Suprapubic skin (tissue), 4 donors: ENCODE data around the gene TSR1. TPM values are rescaled to one million over a fixed set of nuclear protein-coding genes. Genes with fewer than 3 reads are reported as not detected.

Experiments
- DNase-seq, 2 donors: peaks; one replicate each; pipeline ENCODE4 v3.0.0-alpha.2; 2019; ENCODE audit warnings: low spot score in 2 of 2
- H3K27ac ChIP-seq: fragments of 200-600 bp; sonication (generic); one replicate; pipeline ENCODE4 v1.5.1; 2019
- H3K27me3 ChIP-seq: fragments of 200-600 bp; sonication (generic); one replicate; pipeline ENCODE4 v1.5.1; 2019
- H3K36me3 ChIP-seq: fragments of 200-600 bp; sonication (generic); one replicate; pipeline ENCODE4 v1.5.1; 2019
- H3K4me1 ChIP-seq: fragments of 200-600 bp; sonication (generic); one replicate; pipeline ENCODE4 v1.5.1; 2019
- H3K4me3 ChIP-seq: fragments of 200-600 bp; sonication (generic); one replicate; pipeline ENCODE4 v1.5.1; 2019; ENCODE audit warnings: mild to moderate bottlenecking
- H3K9me3 ChIP-seq: fragments of 200-600 bp; sonication (generic); one replicate; pipeline ENCODE4 v1.5.1; 2019
- CTCF ChIP-seq, 2 donors: fragments of 200-600 bp in 1 of 2; fragments of 450-650 bp in 1 of 2; sonication (generic) in 1 of 2; IDR thresholded peaks; one replicate each; pipeline ENCODE4 v1.5.1; 2016 to 2019; ENCODE audit warnings: antibody characterized with exemption in 2 of 2, mild to moderate bottlenecking in 1 of 2, moderate library complexity in 1 of 2
- EP300 ChIP-seq: sonication (generic); formaldehyde crosslinking; IDR thresholded peaks from one replicate; pipeline ENCODE4 v1.6.1; 2017; ENCODE audit warnings: antibody characterized with exemption
- POLR2A ChIP-seq, 2 donors: fragments of 450-650 bp; IDR thresholded peaks; one replicate each; pipeline ENCODE4 v1.6.1; 2017; ENCODE audit warnings: antibody characterized with exemption in 2 of 2, mild to moderate bottlenecking in 2 of 2, moderate library complexity in 2 of 2
- POLR2AphosphoS5 ChIP-seq, 3 donors: sonication (generic); formaldehyde crosslinking; IDR thresholded peaks; one replicate each; pipeline ENCODE4 v1.6.1; 2017; ENCODE audit warnings: antibody characterized with exemption in 3 of 3
- WGBS: methylation state at CpG from one replicate; pipeline ENCODE4 v1.1.5; 2018; 5-methylcytosine and 5-hydroxymethylcytosine counted together
- total RNA-seq, 4 donors: library from RNA; depleted of rRNA; stranded (reverse); fragments of >200 nt; gene quantifications; one replicate each; pipeline ENCODE4 v1.1.0, GENCODE V29; 2016

TSR1 gene
- total RNA-seq, 4 donors from 2014 or later = 44.3 to 68.6 (median 59.3) TPM

- Histone ChIP-seq H3K4me3 (no peak overlapping the region), H3K27me3 (no peaks in the 10 kb centered on the region), H3K9me3 (no peaks in the 10 kb centered on the region), H3K4me1 (peaks cover 20% of the 10 kb centered on the region), H3K27ac (no peak overlapping the region), H3K36me3 (peaks cover 50% of the 10 kb centered on the region)
- 77% methylated on average over 8 of the region's 8 CpGs for WGBS
- DNase-seq = no peak
- no peak for TF ChIP-seq POLR2A (IDR thresholded peaks at IDR 0.05)
- TF ChIP-seq EP300 = no peak
- no peak for TF ChIP-seq CTCF (IDR thresholded peaks at IDR 0.05)
- no peak for TF ChIP-seq POLR2AphosphoS5 (IDR thresholded peaks at IDR 0.05)
Observed at GRCh38 chr17:2368359-2368758, 32.1 kb upstream of the TSR1 start.

DNA sequence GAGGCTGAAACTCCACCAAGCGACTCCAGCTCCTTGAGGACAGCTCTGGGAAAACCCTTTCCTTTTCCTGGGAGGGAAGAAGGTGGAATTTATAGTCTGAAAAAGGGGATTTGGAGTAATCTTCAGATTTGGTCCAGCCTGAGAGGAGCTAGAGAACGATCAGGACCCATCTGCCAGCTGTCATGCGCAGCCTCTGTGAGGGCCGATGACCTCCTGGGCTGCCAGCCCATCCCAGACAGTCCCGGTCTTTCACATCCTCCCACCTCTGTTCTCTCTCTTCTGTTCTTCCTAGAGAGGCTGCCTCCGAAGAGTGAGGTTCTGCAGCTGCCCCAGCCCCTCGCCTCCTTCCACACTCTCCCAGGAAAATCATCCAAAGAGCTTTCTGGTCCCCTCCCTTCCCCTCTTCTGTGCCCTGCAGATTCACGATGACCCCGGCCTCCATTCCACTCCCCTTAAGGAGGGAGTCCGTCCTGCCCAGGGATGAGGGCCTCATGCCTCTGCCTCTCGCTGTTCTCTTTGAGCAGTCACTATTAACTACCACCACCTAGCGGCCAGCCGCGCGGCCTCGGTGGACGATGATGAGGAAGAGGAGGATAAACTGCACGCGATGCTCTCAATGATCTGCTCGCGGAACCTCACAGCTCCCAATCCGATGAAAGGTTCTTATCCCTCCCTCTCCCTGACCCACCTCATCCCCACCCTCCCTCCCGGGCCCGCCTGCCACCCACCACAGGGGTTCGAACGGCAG, 30.7 kb upstream of the TSR1 start:
- Histone ChIP-seq H3K4me1 (peaks cover 20% of the 10 kb centered on the region), H3K27ac (no peak overlapping the region), H3K36me3 (peaks cover 38% of the 10 kb centered on the region), H3K9me3 (no peaks in the 10 kb centered on the region), H3K27me3 (no peaks in the 10 kb centered on the region), H3K4me3 (no peak overlapping the region)
- no peak for TF ChIP-seq POLR2A (IDR thresholded peaks at IDR 0.05)
- 92% methylated on average over 26 of the region's 26 CpGs for WGBS
- DNase-seq = no peak

DNA sequence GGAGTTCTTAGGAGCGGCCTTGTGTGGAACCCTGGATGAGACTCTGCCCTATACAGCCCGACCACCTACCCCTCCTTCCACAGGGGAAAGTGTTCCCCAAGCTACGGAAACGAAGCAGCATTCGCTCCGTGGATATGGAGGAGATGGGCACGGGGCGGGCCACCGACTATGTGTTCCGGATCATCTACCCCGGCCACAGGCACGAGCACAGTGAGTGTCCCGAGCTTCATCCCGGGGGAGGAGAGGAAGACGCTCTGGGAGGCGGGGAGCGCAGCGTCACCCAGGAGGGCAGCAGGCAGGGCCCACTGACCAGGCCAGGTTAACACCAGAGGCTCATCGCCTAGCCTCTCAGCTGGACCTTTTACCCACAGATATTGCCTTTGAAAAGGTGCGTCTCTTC, 28.9 kb upstream of the TSR1 start:
- DNase-seq = no peak
- Histone ChIP-seq H3K4me3 (no peak overlapping the region), H3K9me3 (no peaks in the 10 kb centered on the region), H3K27ac (no peak overlapping the region), H3K4me1 (peaks cover 20% of the 10 kb centered on the region), H3K36me3 (peaks cover 28% of the 10 kb centered on the region), H3K27me3 (no peaks in the 10 kb centered on the region)
- WGBS = 96% methylated on average over 16 of the region's 20 CpGs
- TF ChIP-seq EP300 = no peak
- no peak for TF ChIP-seq POLR2A (IDR thresholded peaks at IDR 0.05)
- no peak for TF ChIP-seq POLR2AphosphoS5 (IDR thresholded peaks at IDR 0.05)
- TF ChIP-seq CTCF (IDR thresholded peaks at IDR 0.05) = no peak

GRCh38 chr17:2364763-2365116, 28.5 kb upstream of the TSR1 start:
- DNase-seq = no peak
- Histone ChIP-seq H3K27ac (no peak overlapping the region), H3K4me3 (no peak overlapping the region), H3K4me1 (peaks cover 18% of the 10 kb centered on the region), H3K9me3 (no peaks in the 10 kb centered on the region), H3K27me3 (no peaks in the 10 kb centered on the region), H3K36me3 (peaks cover 28% of the 10 kb centered on the region)
- WGBS = no CpG with 5 or more reads among the region's 12 CpGs
- TF ChIP-seq CTCF (IDR thresholded peaks at IDR 0.05) (no peak), EP300 (no peak), POLR2AphosphoS5 (IDR thresholded peaks at IDR 0.05) (no peak), POLR2A (IDR thresholded peaks at IDR 0.05) (no peak)

- no peaks in the 10 kb centered on the region for H3K9me3 ChIP-seq
- TF ChIP-seq POLR2A (IDR thresholded peaks at IDR 0.05) (no peak), POLR2AphosphoS5 (IDR thresholded peaks at IDR 0.05) (no peak), CTCF (IDR thresholded peaks at IDR 0.05) (no peak), EP300 (no peak)
- WGBS = 49% methylated on average over 15 of the region's 26 CpGs
- DNase-seq = no peak
- H3K4me1 ChIP-seq = peaks cover 15% of the 10 kb centered on the region
- peaks cover 28% of the 10 kb centered on the region for H3K36me3 ChIP-seq
- no peak overlapping the region for H3K27ac ChIP-seq
- H3K4me3 ChIP-seq = no peak overlapping the region
- no peaks in the 10 kb centered on the region for H3K27me3 ChIP-seq
Observed at GRCh38 chr17:2363851-2364762, 27.9 kb upstream of the TSR1 start.
